Spleen (tissue), 7 donors: ENCODE results near the gene AKAP6.

Experiments used
- CTCF ChIP-seq, 11 experiments: fragments of 200-600 bp in 7 of 11; fragments of 450-650 bp in 4 of 11; sonication (generic) in 4 of 11; IDR thresholded peaks in 8 of 11; conservative IDR thresholded peaks in 3 of 11; 1 replicate in 7 of 11; 2 replicates in 4 of 11; pipeline versions ENCODE4 v1.4.0 to v1.8.0; 2016 to 2021; ENCODE audit warnings: antibody characterized with exemption in 11 of 11, inconsistent platforms in 4 of 11, mild to moderate bottlenecking in 1 of 11
- POLR2A ChIP-seq, 3 donors: fragments of 450-650 bp; IDR thresholded peaks; one replicate each; pipeline ENCODE4 v1.5.1; 2017; ENCODE audit warnings: antibody characterized with exemption in 3 of 3, mild to moderate bottlenecking in 1 of 3
- POLR2AphosphoS5 ChIP-seq, 3 donors: sonication (generic); formaldehyde crosslinking; IDR thresholded peaks; one replicate each; pipeline ENCODE4 v1.5.1; 2017; ENCODE audit warnings: antibody characterized with exemption in 3 of 3
- donor health status: DM: no; HTN: no; CAD: no; lungs with moderate emphysema.
- donor health status: DM: no; HTN: no; CAD: no.
- donor health status: DM: no; HTN: no; CAD: no.

GRCh38 chr14:32593290-32593942 is 264.3 kb downstream of the AKAP6 start:
- no peak for TF ChIP-seq CTCF (IDR thresholded peaks at IDR 0.05 in 8 of 11, conservative IDR thresholded peaks at IDR 0.05 in 3 of 11)
- TF ChIP-seq POLR2A (IDR thresholded peaks at IDR 0.05) = no peak
- no peak for TF ChIP-seq POLR2AphosphoS5 (IDR thresholded peaks at IDR 0.05)
